H1 (cell line): ENCODE measurements around the gene TNS3. TPM values are rescaled to one million over a fixed set of nuclear protein-coding genes. Genes with fewer than 3 reads are reported as not detected.

Source experiments
- CTCF ChIA-PET: fragments of 300-600 bp; sonication (Branson Sonifier 250); formaldehyde crosslinking; loops from one replicate; lab custom pipeline; 2021; ENCODE audit not compliant: partially characterized antibody; lab: Charles Lee
- POLR2A ChIA-PET: fragments of 300-600 bp; sonication (Branson Sonifier 250); formaldehyde crosslinking; loops from one replicate; lab custom pipeline; 2021; ENCODE audit warnings: inconsistent platforms; ENCODE audit not compliant: partially characterized antibody; lab: Charles Lee
- DNase-seq, 2 experiments: peaks; one replicate each; pipeline versions ENCODE4 v3.0.0 to v3.0.0-alpha.2; 2010 to 2022; ENCODE audit warnings: low spot score in 2 of 2, low read depth in 1 of 2, mixed read lengths in 1 of 2
- FAIRE-seq: peaks from 2 replicates; lab custom pipeline; 2011; peaks lifted over from hg19 to GRCh38; lab: Jason Lieb, UNC
- H2AFZ ChIP-seq: 2 replicates; pipeline ENCODE4 v1.8.1; 2012; ENCODE audit warnings: low read length, inconsistent platforms
- H2AK5ac ChIP-seq: 2 replicates; pipeline ENCODE4 v1.6.1; 2013; ENCODE audit warnings: low read depth, low read length
- H2BK120ac ChIP-seq: replicated peaks from 2 replicates; pipeline ENCODE3; 2013; ENCODE audit warnings: low read depth, low read length, inconsistent platforms
- H2BK12ac ChIP-seq: 2 replicates; pipeline ENCODE4 v1.6.1; 2013; ENCODE audit warnings: low read depth, low read length
- H2BK15ac ChIP-seq: 2 replicates; pipeline ENCODE4 v1.6.1; 2013; ENCODE audit warnings: low read length
- H2BK20ac ChIP-seq: 2 replicates; pipeline ENCODE4 v1.6.1; 2013; ENCODE audit warnings: low read length
- H2BK5ac ChIP-seq: 2 replicates; pipeline ENCODE4 v1.6.1; 2013; ENCODE audit warnings: low read depth, low read length
- H3K14ac ChIP-seq: 2 replicates; pipeline ENCODE4 v1.6.1; 2013; ENCODE audit warnings: inconsistent platforms; ENCODE audit not compliant: insufficient read length
- H3K18ac ChIP-seq: 2 replicates; pipeline ENCODE4 v1.6.1; 2013; ENCODE audit warnings: low read length; ENCODE audit errors: extremely low read depth
- H3K23ac ChIP-seq: 2 replicates; pipeline ENCODE4 v1.6.1; 2013; ENCODE audit warnings: inconsistent platforms; ENCODE audit not compliant: insufficient read length
- H3K23me2 ChIP-seq: 2 replicates; pipeline ENCODE4 v1.6.1; 2013; ENCODE audit warnings: low read depth, low read length
- H3K27ac ChIP-seq: 2 replicates; pipeline ENCODE4 v1.6.1; 2011; ENCODE audit warnings: low read depth, low read length, inconsistent platforms
- H3K27me3 ChIP-seq, 4 experiments: replicated peaks in 1 of 4; 1 replicate in 1 of 4; 2 replicates in 3 of 4; pipeline versions ENCODE4 v1.6.1 to v1.8.1; 2011 to 2013; ENCODE audit warnings: low read length in 3 of 4, mild to moderate bottlenecking in 3 of 4, inconsistent platforms in 2 of 4, mixed read lengths in 2 of 4, moderate library complexity in 1 of 4; ENCODE audit not compliant: control insufficient read depth in 3 of 4, insufficient read depth in 3 of 4; ENCODE audit errors: extremely low read depth in 1 of 4
- H3K36me3 ChIP-seq, 4 experiments: 2 replicates each; pipeline versions ENCODE4 v1.6.1 to v1.8.1; 2011 to 2013; ENCODE audit warnings: mild to moderate bottlenecking in 4 of 4, low read length in 3 of 4, moderate library complexity in 2 of 4, control low read depth in 1 of 4, inconsistent platforms in 1 of 4; ENCODE audit not compliant: insufficient read depth in 4 of 4, control insufficient read depth in 2 of 4
- H3K4ac ChIP-seq: replicated peaks from 2 replicates; pipeline ENCODE3; 2013; ENCODE audit warnings: low read length, low read depth, mixed read lengths, inconsistent platforms; ENCODE audit not compliant: insufficient read length
- H3K4me1 ChIP-seq, 4 experiments: replicated peaks in 1 of 4; 1 replicate in 1 of 4; 2 replicates in 3 of 4; pipeline versions ENCODE4 v1.6.1 to v1.8.1; 2011 to 2013; ENCODE audit warnings: low read length in 3 of 4, inconsistent platforms in 2 of 4, mixed read lengths in 1 of 4; ENCODE audit not compliant: insufficient read depth in 4 of 4, control insufficient read depth in 3 of 4
- H3K4me2 ChIP-seq, 2 experiments: 2 replicates each; pipeline versions ENCODE4 v1.6.1 to v1.8.1; 2011 to 2013; ENCODE audit warnings: low read depth in 2 of 2, low read length in 2 of 2, control low read depth in 1 of 2, inconsistent platforms in 1 of 2, mild to moderate bottlenecking in 1 of 2; ENCODE audit not compliant: insufficient read depth in 1 of 2
- H3K4me3 ChIP-seq, 4 experiments: fragments of 200-600, 300-600 bp in 1 of 4; sonication (generic), shearing (Covaris generic), sonication (Bioruptor Twin) in 1 of 4; 2 replicates each; pipeline versions ENCODE4 v1.5.1 to v1.8.1; 2011 to 2016; ENCODE audit warnings: low read length in 4 of 4, low read depth in 3 of 4, control low read depth in 2 of 4, inconsistent platforms in 2 of 4, mild to moderate bottlenecking in 2 of 4, mixed read lengths in 1 of 4, moderate library complexity in 1 of 4; ENCODE audit not compliant: insufficient read depth in 2 of 4; ENCODE audit errors: extremely low read depth in 1 of 4
- H3K56ac ChIP-seq: replicated peaks from 2 replicates; pipeline ENCODE3; 2013; ENCODE audit warnings: low read depth, mild to moderate bottlenecking, mixed read lengths, low read length, inconsistent platforms; ENCODE audit not compliant: insufficient read length
- H3K79me1 ChIP-seq: 2 replicates; pipeline ENCODE4 v1.6.1; 2013; ENCODE audit warnings: low read depth, low read length, control low read depth
- H3K79me2 ChIP-seq, 2 experiments: 2 replicates each; pipeline versions ENCODE4 v1.6.1 to v1.8.1; 2012 to 2013; ENCODE audit warnings: low read length in 2 of 2, mild to moderate bottlenecking in 2 of 2, inconsistent platforms in 1 of 2; ENCODE audit not compliant: insufficient read depth in 2 of 2, control insufficient read depth in 1 of 2
- H3K9ac ChIP-seq, 4 experiments: replicated peaks in 1 of 4; 1 replicate in 1 of 4; 2 replicates in 3 of 4; pipeline versions ENCODE4 v1.6.1 to v1.8.1; 2011 to 2013; ENCODE audit warnings: low read depth in 3 of 4, low read length in 3 of 4, control low read depth in 2 of 4, mild to moderate bottlenecking in 2 of 4, moderate library complexity in 2 of 4, inconsistent platforms in 1 of 4; ENCODE audit errors: extremely low read depth in 1 of 4
- H3K9me3 ChIP-seq, 2 experiments: 2 replicates each; pipeline versions ENCODE4 v1.6.1 to v1.8.1; 2012 to 2013; ENCODE audit warnings: mild to moderate bottlenecking in 2 of 2, moderate library complexity in 2 of 2, control low read depth in 1 of 2, inconsistent platforms in 1 of 2, low read depth in 1 of 2, low read length in 1 of 2, mixed read lengths in 1 of 2; ENCODE audit not compliant: insufficient read depth in 2 of 2
- H4K20me1 ChIP-seq, 2 experiments: replicated peaks in 1 of 2; 2 replicates each; pipeline versions ENCODE3 to v1.8.1; 2011 to 2013; ENCODE audit warnings: inconsistent platforms in 2 of 2, low read length in 2 of 2, mild to moderate bottlenecking in 1 of 2; ENCODE audit not compliant: insufficient read depth in 2 of 2, control insufficient read depth in 1 of 2
- H4K5ac ChIP-seq: 2 replicates; pipeline ENCODE4 v1.6.1; 2013; ENCODE audit warnings: low read length, low read depth, mixed read lengths, inconsistent platforms; ENCODE audit not compliant: insufficient read length
- H4K8ac ChIP-seq: 2 replicates; pipeline ENCODE4 v1.8.0; 2013; ENCODE audit warnings: mild to moderate bottlenecking, moderate library complexity, low read length, inconsistent platforms; ENCODE audit not compliant: insufficient read depth; ENCODE audit errors: extremely low read depth
- H4K91ac ChIP-seq: replicated peaks from 2 replicates; pipeline ENCODE3; 2013; ENCODE audit warnings: low read length, mixed read lengths, inconsistent platforms; ENCODE audit not compliant: insufficient read length
- BACH1 ChIP-seq: IDR thresholded peaks from 2 replicates; pipeline ENCODE4 v1.6.1; 2012; ENCODE audit warnings: low read length, improper control_type of control experiment
- CEBPB ChIP-seq: IDR thresholded peaks from 2 replicates; pipeline ENCODE4 v1.6.1; 2012; ENCODE audit warnings: low read depth, low read length
- CTBP2 ChIP-seq: IDR thresholded peaks from 2 replicates; pipeline ENCODE4 v1.7.0; 2011; ENCODE audit warnings: borderline replicate concordance, mild to moderate bottlenecking, moderate library complexity, mixed read lengths, low read length; ENCODE audit not compliant: insufficient read depth, insufficient read length
- CTCF ChIP-seq, 3 experiments: IDR thresholded peaks; 1 replicate in 2 of 3; 2 replicates in 1 of 3; pipeline versions ENCODE4 v1.5.1 to v1.6.1; 2011; ENCODE audit warnings: low read length in 3 of 3, mild to moderate bottlenecking in 3 of 3, inconsistent platforms in 2 of 3, low read depth in 1 of 3, moderate library complexity in 1 of 3; ENCODE audit not compliant: insufficient read depth in 1 of 3; ENCODE audit errors: control extremely low read depth in 1 of 3
- HDAC2 ChIP-seq, 2 experiments: fragments of 300-600 bp in 1 of 2; sonication (generic) in 1 of 2; IDR thresholded peaks; 2 replicates each; pipeline ENCODE4 v1.6.1; 2011 to 2012; ENCODE audit warnings: low read depth in 2 of 2, low read length in 2 of 2, mild to moderate bottlenecking in 2 of 2, moderate library complexity in 2 of 2, borderline replicate concordance in 1 of 2, inconsistent platforms in 1 of 2
- KDM1A ChIP-seq: fragments of 200-600, 300-600 bp; sonication (generic); IDR thresholded peaks from 2 replicates; pipeline ENCODE4 v1.7.1; 2016; ENCODE audit warnings: mild to moderate bottlenecking, low read length, borderline replicate concordance
- NRF1 ChIP-seq: IDR thresholded peaks from 2 replicates; pipeline ENCODE4 v1.6.1; 2011; ENCODE audit warnings: mild to moderate bottlenecking, low read depth, low read length, improper control_type of control experiment
- PHF8 ChIP-seq: fragments of 200-600 bp; sonication (generic); conservative IDR thresholded peaks from 2 replicates; pipeline ENCODE4 v1.7.1; 2012; ENCODE audit warnings: low read depth, mild to moderate bottlenecking, inconsistent platforms, low read length, moderate library complexity
- SIRT6 ChIP-seq: IDR thresholded peaks from one replicate; pipeline ENCODE4 v1.7.1; 2012; ENCODE audit warnings: low read length, inconsistent platforms
- SP2 ChIP-seq: IDR thresholded peaks from 2 replicates; pipeline ENCODE4 v1.6.1; 2012; ENCODE audit warnings: mild to moderate bottlenecking, low read length, inconsistent platforms
- TCF12 ChIP-seq: IDR thresholded peaks from 2 replicates; pipeline ENCODE4 v1.6.1; 2011; ENCODE audit warnings: low read depth, mild to moderate bottlenecking, low read length
- WGBS, 2 experiments: shearing (Covaris generic) in 1 of 2; methylation state at CpG; one replicate each; pipeline versions ENCODE4 v1.1.6 to v1.1.7; 2013 to 2015; ENCODE audit warnings: low lambda C conversion rate in 2 of 2, mixed read lengths in 2 of 2, inconsistent platforms in 1 of 2, low coverage in 1 of 2, missing lambda C conversion rate in 1 of 2; ENCODE audit not compliant: insufficient replicate concordance in 2 of 2, insufficient coverage in 1 of 2, insufficient read length in 1 of 2; ENCODE audit errors: extremely low coverage in 1 of 2, missing lambda C conversion rate in 1 of 2; 5-methylcytosine and 5-hydroxymethylcytosine counted together
- polyA plus RNA-seq, 7 experiments: library from polyadenylated mRNA; depleted of rRNA in 3 of 7; stranded (reverse) in 5 of 7; unstranded in 2 of 7; fragments of >200 nt in 5 of 7; fragments of 200-250 nt in 2 of 7; gene quantifications; 1 replicate in 5 of 7; 2 replicates in 1 of 7; 4 replicates in 1 of 7; pipeline versions ENCODE4 v1.2.1 to v1.2.3, GENCODE V29; 2011 to 2013; ENCODE audit warnings: missing spikeins in 2 of 7, mixed read lengths in 2 of 7
- total RNA-seq: library from RNA; stranded (reverse); fragmentation: NEBNext Ultra II Directional; extraction: Animal tissue kit (Norgen Biotek cat#: 25700); gene quantifications from 2 replicates; pipeline ENCODE4 v1.2.1, GENCODE V29; 2021

Gene TNS3
- total and polyA plus RNA-seq, 2 of the 8 experiments (the other 6 are each of a cell fraction or from before 2014, with no cell fraction given): 11.9 to 24.2 TPM

GRCh38 chr7:47298636-47299035, 283.3 kb downstream of the TNS3 start:
- H3K23me2 ChIP-seq: no peaks in the 10 kb centered on the region
- H2BK20ac ChIP-seq: no peak overlapping the region
- H3K18ac ChIP-seq: no peak overlapping the region; the same call in 1 of the 2 replicates
- no peak overlapping the region for H3K4me2 ChIP-seq
- WGBS, 2 experiments: 93% methylated on average over 11 of the region's 12 CpGs; no CpG with 5 or more reads in 1 of the 2 experiments
- no peak overlapping the region for H4K5ac ChIP-seq
- H4K8ac ChIP-seq: no peak overlapping the region
- H3K79me1 ChIP-seq: no peaks in the 10 kb centered on the region; the same call in 1 of the 2 replicates
- no peak overlapping the region for H2AK5ac ChIP-seq
- no peak for FAIRE-seq
- no peak overlapping the region for H3K14ac ChIP-seq
- POLR2A ChIA-PET: no interaction called here
- H2BK15ac ChIP-seq: no peak overlapping the region
- DNase-seq: peak in 1 of 2 experiments; percentile 39
- no peaks in the 10 kb centered on the region for H3K27me3 ChIP-seq
- H3K9ac ChIP-seq: no peak overlapping the region
- H3K36me3 ChIP-seq: peaks cover 0 to 3% (median under 1%) of the 10 kb centered on the region in 4 experiments; a peak in 5 of 8 replicates
- CTCF ChIA-PET: interaction anchor here (0.8 to 4.1 kb wide), 13 partner anchors 10 to 552 kb away, joined by 3 to 26 read pairs (median 6); no protein-coding TSS in a partner anchor
- H2BK12ac ChIP-seq: no peak overlapping the region
- H3K56ac ChIP-seq: no peak overlapping the region
- H4K91ac ChIP-seq: no peak overlapping the region
- H3K23ac ChIP-seq: no peak overlapping the region
- H3K79me2 ChIP-seq: no peaks in the 10 kb centered on the region
- H3K4me3 ChIP-seq: no peak overlapping the region
- H4K20me1 ChIP-seq: peaks cover 0 to 2% of the 10 kb centered on the region in 2 experiments
- H3K4ac ChIP-seq: no peak overlapping the region
- H2AFZ ChIP-seq: no peak overlapping the region
- H3K27ac ChIP-seq: no peak overlapping the region
- H2BK120ac ChIP-seq: no peak overlapping the region
- no peaks in the 10 kb centered on the region for H3K9me3 ChIP-seq
- no peak overlapping the region for H2BK5ac ChIP-seq
- peaks cover 0 to 5% (median 0%) of the 10 kb centered on the region in 4 experiments; a peak in 3 of 7 replicates for H3K4me1 ChIP-seq
- no peak for TF ChIP-seq TCF12
- no peak for TF ChIP-seq CTCF (IDR thresholded peaks at IDR 0.05; ENCODE audit: control extremely low read depth in 1 of 3, insufficient read depth in 1 of 3, low read depth in 1 of 3, low read length in 3 of 3)
- TF ChIP-seq SP2: no peak
- no peak for TF ChIP-seq BACH1
- no peak for TF ChIP-seq CEBPB
- no peak for TF ChIP-seq PHF8
- TF ChIP-seq CTBP2: no peak
- no peak for TF ChIP-seq NRF1
- no peak for TF ChIP-seq SIRT6
- TF ChIP-seq HDAC2 (IDR thresholded peaks at IDR 0.05; ENCODE audit: borderline replicate concordance in 1 of 2, low read depth in 2 of 2, low read length in 2 of 2): no peak
- TF ChIP-seq KDM1A: no peak
